Testis (tissue), 3 donors: Measurements from ENCODE around the gene SLC7A6. TPM values are rescaled to one million over a fixed set of nuclear protein-coding genes. Genes with fewer than 3 reads are reported as not detected.

Source experiments
- DNase-seq: peaks from one replicate; pipeline ENCODE4 v3.0.0-alpha.2; 2019
- H3K27ac ChIP-seq, 2 donors: fragments of 200-600 bp; sonication (generic); one replicate each; pipeline ENCODE4 v1.5.1; 2019
- H3K27me3 ChIP-seq: fragments of 200-600 bp; sonication (generic); one replicate; pipeline ENCODE4 v1.5.1; 2019
- H3K36me3 ChIP-seq: fragments of 200-600 bp; sonication (generic); one replicate; pipeline ENCODE4 v1.5.1; 2017; ENCODE audit warnings: low read depth; ENCODE audit errors: missing control alignments
- H3K4me1 ChIP-seq: fragments of 200-600 bp; sonication (generic); one replicate; pipeline ENCODE4 v1.5.1; 2019
- H3K4me3 ChIP-seq, 2 donors: fragments of 200-600 bp; sonication (generic); one replicate each; pipeline ENCODE4 v1.5.1; 2017 to 2019
- H3K9me3 ChIP-seq: fragments of 200-600 bp; sonication (generic); one replicate; pipeline ENCODE4 v1.5.1; 2017
- CTCF ChIP-seq, 3 experiments: fragments of 450-650 bp in 2 of 3; fragments of 200-600 bp in 1 of 3; sonication (generic) in 1 of 3; IDR thresholded peaks; one replicate each; pipeline ENCODE4 v1.5.1; 2016 to 2019; ENCODE audit warnings: antibody characterized with exemption in 3 of 3, mild to moderate bottlenecking in 2 of 3, moderate library complexity in 1 of 3
- POLR2A ChIP-seq: fragments of 450-650 bp; IDR thresholded peaks from one replicate; pipeline ENCODE4 v1.6.1; 2017; ENCODE audit warnings: antibody characterized with exemption, mild to moderate bottlenecking, moderate library complexity
- WGBS, 2 donors: methylation state at CpG; one replicate each; pipeline ENCODE4 v1.1.5; 2018; 5-methylcytosine and 5-hydroxymethylcytosine counted together
- intact Hi-C: fragments of 100-400 bp; cut with DNase I; formaldehyde crosslinking; loops from one replicate; pipeline ENCODE4 v1.15.1; 2023; ENCODE audit warnings: low total_unique reads
- polyA plus RNA-seq: library from polyadenylated mRNA; stranded (reverse); fragments of 350-450 nt; fragmentation: Illumina TruSeq; extraction: RNeasy Lipid Tissue Mini Kit (QIAGEN cat#74804); gene quantifications from one replicate; pipeline ENCODE4 v1.2.3, GENCODE V29; 2014; ENCODE audit warnings: low read depth, low replicate concordance; ENCODE audit not compliant: insufficient read depth
- total RNA-seq, 2 donors: library from RNA; depleted of rRNA; stranded (reverse); fragments of >200 nt; gene quantifications; one replicate each; pipeline ENCODE4 v1.2.3, GENCODE V29; 2016

The SLC7A6 gene
- total and polyA plus RNA-seq, 3 donors from 2014 or later = 28.6 to 48.6 (median 42.2) TPM

GRCh38 chr16:68324336-68324735 lies 60.0 kb downstream of the SLC7A6 start:
- DNase-seq = no peak
- intact Hi-C loops = no loop called here
- TF ChIP-seq POLR2A (no peak), CTCF (IDR thresholded peaks at IDR 0.05) (no peak)
- 90 to 93% methylated on average over 4 to 5 of the region's 5 CpGs for WGBS, 2 donors
- no peak overlapping the region for H3K27ac ChIP-seq
- no peaks in the 10 kb centered on the region for H3K4me1 ChIP-seq
- no peak overlapping the region for H3K4me3 ChIP-seq
- no peaks in the 10 kb centered on the region for H3K9me3 ChIP-seq
- H3K27me3 ChIP-seq = no peaks in the 10 kb centered on the region
- H3K36me3 ChIP-seq = no peaks in the 10 kb centered on the region

DNA sequence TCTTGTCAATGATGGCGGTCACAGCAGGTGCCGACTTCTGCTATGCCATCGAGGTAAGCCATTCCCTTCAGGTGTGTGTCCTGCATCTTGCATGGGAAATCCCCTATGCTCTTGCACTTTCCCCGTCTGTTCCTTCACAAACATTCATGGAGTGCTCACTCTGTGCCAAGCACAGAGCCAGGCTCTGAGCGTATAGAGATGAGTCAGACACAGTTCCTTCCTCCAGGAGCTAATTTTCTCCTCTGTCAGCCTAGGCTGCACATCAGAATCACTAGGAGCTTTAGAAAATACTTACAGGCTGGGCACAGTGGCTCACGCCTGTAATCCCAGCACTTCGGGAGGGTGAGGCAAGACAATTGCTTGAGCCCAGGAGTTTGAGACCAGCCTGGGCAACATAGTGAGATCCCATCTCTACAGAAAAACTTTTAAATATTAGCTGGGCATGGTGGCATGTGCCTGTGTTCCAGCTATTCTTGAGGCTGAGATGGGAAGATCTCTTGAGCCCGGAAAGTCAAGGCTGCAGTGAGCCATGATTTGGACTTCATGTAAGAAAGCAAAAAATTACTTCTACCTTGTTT lies 60.5 kb downstream of the SLC7A6 start:
- Histone ChIP-seq H3K9me3 (no peaks in the 10 kb centered on the region), H3K27ac (no peak overlapping the region), H3K4me1 (no peaks in the 10 kb centered on the region), H3K4me3 (no peak overlapping the region), H3K36me3 (no peaks in the 10 kb centered on the region), H3K27me3 (no peaks in the 10 kb centered on the region)
- TF ChIP-seq CTCF (IDR thresholded peaks at IDR 0.05) (no peak), POLR2A (no peak)
- no peak for DNase-seq
- WGBS, 2 donors = 88 to 89% methylated on average over 6 to 8 of the region's 8 CpGs
- intact Hi-C loops = no loop called here

GRCh38 chr16:68328151-68328859 lies 64.0 kb downstream of the SLC7A6 start:
- intact Hi-C loops = loop anchor here (2.0 kb wide), 1 partner anchor 64 kb away; the partner anchor contains the start of gene SLC7A6
- peak; percentile 86 for DNase-seq
- Histone ChIP-seq H3K36me3 (no peaks in the 10 kb centered on the region), H3K9me3 (no peaks in the 10 kb centered on the region), H3K27me3 (no peaks in the 10 kb centered on the region), H3K4me3 (no peak overlapping the region), H3K27ac (no peak overlapping the region), H3K4me1 (no peaks in the 10 kb centered on the region)
- WGBS, 2 donors = 45 to 55% methylated on average over 13 of the region's 13 CpGs
- no peak for TF ChIP-seq POLR2A
- peak; percentile 77 to 85 (median 80) for TF ChIP-seq CTCF (IDR thresholded peaks at IDR 0.05)

GRCh38 chr16:68328860-68329390 lies 64.6 kb downstream of the SLC7A6 start:
- H3K9me3 ChIP-seq = no peaks in the 10 kb centered on the region
- no peak overlapping the region for H3K27ac ChIP-seq
- no peak for TF ChIP-seq CTCF (IDR thresholded peaks at IDR 0.05)
- no peak for TF ChIP-seq POLR2A
- 49 to 61% methylated on average over 3 of the region's 3 CpGs for WGBS, 2 donors
- no peaks in the 10 kb centered on the region for H3K4me1 ChIP-seq
- no peak overlapping the region for H3K4me3 ChIP-seq
- no peaks in the 10 kb centered on the region for H3K36me3 ChIP-seq
- intact Hi-C loops = loop anchor here (2.0 kb wide), 1 partner anchor 64 kb away; the partner anchor contains the start of gene SLC7A6
- no peak for DNase-seq
- H3K27me3 ChIP-seq = no peaks in the 10 kb centered on the region
